ENCODE data around the gene MED10.

- TF ChIP-seq POLR2A (IDR thresholded peaks at IDR 0.05; ENCODE audit: low read depth, low read length) (no peak), POU2F2 (IDR thresholded peaks at IDR 0.05; ENCODE audit: low read depth, low read length) (no peak), POLR2AphosphoS5 (IDR thresholded peaks at IDR 0.05; ENCODE audit: low read depth, low read length) (no peak), TAF1 (IDR thresholded peaks at IDR 0.05; ENCODE audit: low read depth, low read length) (no peak)
These were observed 20.4 kb upstream of the MED10 start for GRCh38 chr5:6398570-6399230.
